Measurements from ENCODE around the gene COL20A1. TPM values are rescaled to one million over a fixed set of nuclear protein-coding genes. Genes with fewer than 3 reads are reported as not detected.

COL20A1 gene
- total RNA-seq, 1 experiment from 2014 or later = 2.3 TPM

DNA sequence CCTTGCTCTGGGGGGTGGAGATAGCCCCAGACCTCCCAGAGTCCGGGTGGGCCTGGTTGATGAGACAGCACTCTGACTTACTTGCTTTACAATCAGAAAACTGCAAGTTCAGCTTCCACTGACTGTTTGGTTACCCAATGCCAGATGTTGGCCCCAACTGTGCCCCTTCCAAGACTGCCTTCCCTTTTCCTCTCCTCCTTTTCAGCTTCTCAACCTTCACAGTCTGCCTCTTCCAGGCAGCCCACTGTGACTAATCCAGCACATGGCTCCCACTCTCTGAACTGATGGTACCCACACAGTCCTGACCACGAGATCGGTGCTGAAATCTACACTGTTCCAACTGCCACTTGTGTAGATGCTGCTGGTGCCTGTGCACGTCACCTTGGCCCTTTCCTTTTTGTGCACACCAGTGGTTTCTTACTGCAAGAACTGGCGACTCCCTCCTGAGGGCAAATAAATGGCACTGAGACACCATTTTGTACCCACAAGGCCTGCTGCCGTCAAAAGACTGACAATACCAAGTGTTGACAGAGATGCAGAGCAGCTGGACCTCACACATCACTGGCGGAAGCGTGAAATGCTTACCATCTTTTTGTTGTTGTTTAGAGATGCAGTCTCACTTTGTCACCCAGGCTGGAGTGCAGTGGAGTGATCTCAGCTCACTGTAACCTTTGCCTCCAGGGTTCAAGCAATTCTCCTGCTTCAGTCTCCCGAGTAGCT is 22.2 kb upstream of the COL20A1 start:
- no peak overlapping the region for H4K91ac ChIP-seq (ENCODE audit: insufficient read length, low read depth, low read length)
- no peak overlapping the region; a peak in 1 of 7 replicates for H3K27ac Mint-ChIP-seq
- no peak overlapping the region for H2BK15ac ChIP-seq (ENCODE audit: low read depth, low read length)
- H3K79me2 ChIP-seq (ENCODE audit: insufficient read depth, low read length) = peaks cover 25% of the 10 kb centered on the region; the same call in 1 of the 2 replicates
- H3K4me1 Mint-ChIP-seq = peaks cover 19 to 25% of the 10 kb centered on the region in 2 experiments
- H3K79me1 ChIP-seq (ENCODE audit: insufficient read depth, low read depth, low read length, poor library complexity, severe bottlenecking) = peaks cover 14% of the 10 kb centered on the region
- H3K9ac ChIP-seq (ENCODE audit: extremely low read depth, insufficient read length, low read length) = no peak overlapping the region
- no peak overlapping the region for H3K4ac ChIP-seq (ENCODE audit: low read depth, low read length)
- no peak overlapping the region for H3T11ph ChIP-seq (ENCODE audit: low read length)
- no CpG with 5 or more reads among the region's 9 CpGs for WGBS (ENCODE audit: extremely low coverage, insufficient read length, low lambda C conversion rate)
- peaks cover 6% of the 10 kb centered on the region; the same call in 1 of the 2 replicates for H3K27me3 Mint-ChIP-seq (ENCODE audit: low read depth)
- H3K23me2 ChIP-seq (ENCODE audit: insufficient read length, low read depth, low read length, poor library complexity, severe bottlenecking) = no peaks in the 10 kb centered on the region
- TF ChIP-seq, protein P1, sequence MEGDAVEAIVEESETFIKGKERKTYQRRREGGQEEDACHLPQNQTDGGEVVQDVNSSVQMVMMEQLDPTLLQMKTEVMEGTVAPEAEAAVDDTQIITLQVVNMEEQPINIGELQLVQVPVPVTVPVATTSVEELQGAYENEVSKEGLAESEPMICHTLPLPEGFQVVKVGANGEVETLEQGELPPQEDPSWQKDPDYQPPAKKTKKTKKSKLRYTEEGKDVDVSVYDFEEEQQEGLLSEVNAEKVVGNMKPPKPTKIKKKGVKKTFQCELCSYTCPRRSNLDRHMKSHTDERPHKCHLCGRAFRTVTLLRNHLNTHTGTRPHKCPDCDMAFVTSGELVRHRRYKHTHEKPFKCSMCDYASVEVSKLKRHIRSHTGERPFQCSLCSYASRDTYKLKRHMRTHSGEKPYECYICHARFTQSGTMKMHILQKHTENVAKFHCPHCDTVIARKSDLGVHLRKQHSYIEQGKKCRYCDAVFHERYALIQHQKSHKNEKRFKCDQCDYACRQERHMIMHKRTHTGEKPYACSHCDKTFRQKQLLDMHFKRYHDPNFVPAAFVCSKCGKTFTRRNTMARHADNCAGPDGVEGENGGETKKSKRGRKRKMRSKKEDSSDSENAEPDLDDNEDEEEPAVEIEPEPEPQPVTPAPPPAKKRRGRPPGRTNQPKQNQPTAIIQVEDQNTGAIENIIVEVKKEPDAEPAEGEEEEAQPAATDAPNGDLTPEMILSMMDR (conservative IDR thresholded peaks at IDR 0.05) = no peak
- no peak overlapping the region for H3K18ac ChIP-seq (ENCODE audit: insufficient read length, low read depth, low read length)
- no peak overlapping the region for H4K5ac ChIP-seq (ENCODE audit: insufficient read length, low read depth, low read length)
- no peak overlapping the region for H3K14ac ChIP-seq (ENCODE audit: insufficient read depth, low read length)
- peak overlapping the region; percentile 8 to 80; a peak in 2 of 5 replicates for H3K4me3 Mint-ChIP-seq
- no peak overlapping the region for H2AFZ ChIP-seq (ENCODE audit: low read length)
- peaks cover 0 to 6% (median 3%) of the 10 kb centered on the region in 3 experiments; a peak in 4 of 7 replicates for H3K36me3 Mint-ChIP-seq (ENCODE audit: insufficient read depth in 1 of 3, low read depth in 3 of 3)
- H2BK120ac ChIP-seq (ENCODE audit: low read depth, low read length, poor library complexity, severe bottlenecking) = no peak overlapping the region
- no peak overlapping the region for H3K27ac ChIP-seq (ENCODE audit: insufficient read length, low read depth, low read length)
- no peak overlapping the region for H2BK12ac ChIP-seq (ENCODE audit: insufficient read length, low read depth, low read length)
- H2AK5ac ChIP-seq (ENCODE audit: insufficient read length, low read length) = no peak overlapping the region
- H3K56ac ChIP-seq (ENCODE audit: insufficient read length, low read depth, low read length) = no peak overlapping the region
- no peaks in the 10 kb centered on the region for H4K20me1 ChIP-seq (ENCODE audit: control insufficient read depth, insufficient read depth, insufficient read length)
- H3K9me3 Mint-ChIP-seq = no peaks in the 10 kb centered on the region
- H3K9me3 ChIP-seq (ENCODE audit: control insufficient read depth, low read depth, low read length) = no peaks in the 10 kb centered on the region
- no peak overlapping the region for H3K23ac ChIP-seq (ENCODE audit: insufficient read length, low read depth, low read length)
- no peak overlapping the region for H2BK20ac ChIP-seq (ENCODE audit: low read depth, low read length, poor library complexity, severe bottlenecking)
- DNase-seq = no peak
- no peak overlapping the region for H4K8ac ChIP-seq (replicated peaks; ENCODE audit: insufficient read length, low read depth, low read length)
- 0 out of 2 replicates have a peak, but pooled peaks cover 2% of the 10 kb centered on the region for H3K4me1 ChIP-seq (ENCODE audit: insufficient read depth, low read length)
- no peak overlapping the region for H2BK5ac ChIP-seq (ENCODE audit: insufficient read length, low read length)
- H3K4me2 ChIP-seq (ENCODE audit: insufficient read depth, insufficient read length, low read length) = no peak overlapping the region
- no peaks in the 10 kb centered on the region for H3K27me3 ChIP-seq (ENCODE audit: insufficient read depth, low read length)

Measured in H9 (cell line).